SK-N-SH (cell line): ENCODE results near the gene MAP4K3. TPM values are rescaled to one million over a fixed set of nuclear protein-coding genes. Genes with fewer than 3 reads are reported as not detected.

ENCODE experiments used
- CTCF ChIA-PET: fragments of 300-600, 350-600 bp; formaldehyde crosslinking; extraction: SDS; loops from one replicate; lab custom pipeline; 2021; lab: Yijun Ruan, JAX
- POLR2A ChIA-PET: fragments of 350-600 bp; sonication (Branson Sonifier 250); formaldehyde crosslinking; extraction: SDS; loops from one replicate; lab custom pipeline; 2020; ENCODE audit warnings: antibody characterized with exemption, inconsistent platforms; lab: Yijun Ruan, JAX
- DNase-seq: peaks from one replicate; pipeline ENCODE4 v3.0.0; 2012
- H2AFZ ChIP-seq: fragments of 200-600 bp; sonication (generic); 2 replicates; pipeline ENCODE4 v1.8.1; 2016; ENCODE audit warnings: antibody characterized with exemption, mild to moderate bottlenecking, low read depth
- H3F3A ChIP-seq: fragments of 200-600 bp; sonication (generic); replicated peaks from 2 replicates; pipeline ENCODE3; 2016; ENCODE audit warnings: antibody characterized with exemption, mild to moderate bottlenecking; ENCODE audit not compliant: insufficient read depth
- H3K27ac ChIP-seq, 2 experiments: fragments of 200-500 bp in 1 of 2; fragments of 200-600 bp in 1 of 2; sonication (Bioruptor generic) in 1 of 2; sonication (generic), shearing (Covaris generic) in 1 of 2; 2 replicates each; pipeline versions ENCODE4 v1.5.1 to v1.6.1; 2014 to 2016; ENCODE audit warnings: low read depth in 2 of 2, inconsistent platforms in 1 of 2, low read length in 1 of 2, mild to moderate bottlenecking in 1 of 2, mixed read lengths in 1 of 2
- H3K27me3 ChIP-seq: fragments of 200-600 bp; sonication (generic), shearing (Covaris generic); 2 replicates; pipeline ENCODE4 v1.6.1; 2016; ENCODE audit warnings: mixed run types; ENCODE audit not compliant: insufficient read depth
- H3K36me3 ChIP-seq, 2 experiments: fragments of 200-500 bp in 1 of 2; fragments of 200-600 bp in 1 of 2; sonication (Bioruptor generic) in 1 of 2; sonication (generic) in 1 of 2; replicated peaks in 1 of 2; 2 replicates each; pipeline versions ENCODE3 to v1.5.1; 2014 to 2016; ENCODE audit warnings: low read length in 1 of 2, mild to moderate bottlenecking in 1 of 2; ENCODE audit not compliant: insufficient read depth in 2 of 2, control insufficient read depth in 1 of 2
- H3K4me1 ChIP-seq, 2 experiments: fragments of 200-500 bp in 1 of 2; fragments of 200-600 bp in 1 of 2; sonication (Bioruptor generic) in 1 of 2; sonication (generic), shearing (Covaris generic) in 1 of 2; 2 replicates each; pipeline versions ENCODE4 v1.5.1 to v1.6.1; 2014 to 2016; ENCODE audit warnings: low read depth in 1 of 2, low read length in 1 of 2, mixed run types in 1 of 2; ENCODE audit not compliant: insufficient read depth in 2 of 2, control insufficient read depth in 1 of 2
- H3K4me2 ChIP-seq: fragments of 200-600 bp; sonication (generic), shearing (Covaris generic); 2 replicates; pipeline ENCODE4 v1.6.1; 2017; ENCODE audit warnings: mixed run types
- H3K4me3 ChIP-seq, 2 experiments: fragments of 200-500 bp in 1 of 2; fragments of 200-600 bp in 1 of 2; sonication (Bioruptor generic) in 1 of 2; sonication (generic), shearing (Covaris generic) in 1 of 2; 2 replicates each; pipeline versions ENCODE4 v1.5.1 to v1.8.1; 2014 to 2016; ENCODE audit warnings: low read depth in 2 of 2, inconsistent platforms in 1 of 2, low read length in 1 of 2, mild to moderate bottlenecking in 1 of 2, mixed read lengths in 1 of 2, moderate library complexity in 1 of 2
- H3K79me2 ChIP-seq: fragments of 200-600 bp; sonication (generic); 2 replicates; pipeline ENCODE4 v1.8.1; 2017; ENCODE audit warnings: mild to moderate bottlenecking; ENCODE audit not compliant: insufficient read depth
- H3K9ac ChIP-seq: fragments of 200-600 bp; sonication (generic); 2 replicates; pipeline ENCODE4 v1.6.1; 2017; ENCODE audit warnings: mixed run types
- H3K9me2 ChIP-seq: fragments of 200-600 bp; sonication (generic); 2 replicates; pipeline ENCODE4 v1.6.1; 2017; ENCODE audit warnings: mixed run types
- H3K9me3 ChIP-seq: fragments of 200-600 bp; sonication (generic); 2 replicates; pipeline ENCODE4 v1.6.1; 2017; ENCODE audit warnings: mixed run types, mild to moderate bottlenecking, moderate library complexity
- H4K20me1 ChIP-seq: fragments of 200-600 bp; sonication (generic); 2 replicates; pipeline ENCODE4 v1.6.1; 2017; ENCODE audit warnings: mild to moderate bottlenecking, mixed run types; ENCODE audit not compliant: insufficient read depth
- EZH2phosphoT487 ChIP-seq: fragments of 200-600 bp; sonication (generic); IDR thresholded peaks from 2 replicates; pipeline ENCODE4 v1.6.1; 2017; ENCODE audit warnings: low read depth, mixed run types, mild to moderate bottlenecking, antibody characterized with exemption, moderate library complexity, borderline replicate concordance
- FOXM1 ChIP-seq: IDR thresholded peaks from 2 replicates; pipeline ENCODE4 v1.4.0; 2012; ENCODE audit warnings: low read depth, mild to moderate bottlenecking
- RFX5 ChIP-seq: IDR thresholded peaks from 2 replicates; pipeline ENCODE4 v1.6.1; 2012; ENCODE audit warnings: mild to moderate bottlenecking, improper control_type of control experiment, low read length
- RXRA ChIP-seq: IDR thresholded peaks from 2 replicates; pipeline ENCODE4 v1.4.0; 2012; ENCODE audit warnings: low read depth, mild to moderate bottlenecking, borderline replicate concordance
- SIN3A ChIP-seq: IDR thresholded peaks from 2 replicates; pipeline ENCODE4 v1.6.1; 2012; ENCODE audit warnings: low read depth, mild to moderate bottlenecking, low read length, moderate library complexity, borderline replicate concordance
- USF1 ChIP-seq: IDR thresholded peaks from 2 replicates; pipeline ENCODE4 v1.4.0; 2012; ENCODE audit warnings: low read depth, borderline replicate concordance
- YY1 ChIP-seq: IDR thresholded peaks from 2 replicates; pipeline ENCODE4 v1.4.0; 2012; ENCODE audit warnings: low read depth, mild to moderate bottlenecking
- WGBS: methylation state at CpG from one replicate; pipeline ENCODE4 v1.1.6; 2017; ENCODE audit warnings: low lambda C conversion rate; 5-methylcytosine and 5-hydroxymethylcytosine counted together
- polyA plus RNA-seq, 3 experiments: library from polyadenylated mRNA; depleted of rRNA; stranded (reverse); fragments of >200 nt; gene quantifications; 2 replicates each; pipeline ENCODE4 v1.2.3, GENCODE V29; 2012
- TF ChIP-seq, protein P1 (sequence below): IDR thresholded peaks from 2 replicates; pipeline ENCODE4 v1.6.1; 2012; ENCODE audit warnings: mild to moderate bottlenecking, low read depth, low read length, moderate library complexity
- TF ChIP-seq, protein P2 (sequence below): IDR thresholded peaks from 2 replicates; pipeline ENCODE4 v1.4.0; 2012; ENCODE audit warnings: low read depth

MAP4K3 gene
- polyA plus RNA-seq, 1 of the 3 experiments (the other 2 are of a cell fraction) = 8.8 TPM

DNA sequence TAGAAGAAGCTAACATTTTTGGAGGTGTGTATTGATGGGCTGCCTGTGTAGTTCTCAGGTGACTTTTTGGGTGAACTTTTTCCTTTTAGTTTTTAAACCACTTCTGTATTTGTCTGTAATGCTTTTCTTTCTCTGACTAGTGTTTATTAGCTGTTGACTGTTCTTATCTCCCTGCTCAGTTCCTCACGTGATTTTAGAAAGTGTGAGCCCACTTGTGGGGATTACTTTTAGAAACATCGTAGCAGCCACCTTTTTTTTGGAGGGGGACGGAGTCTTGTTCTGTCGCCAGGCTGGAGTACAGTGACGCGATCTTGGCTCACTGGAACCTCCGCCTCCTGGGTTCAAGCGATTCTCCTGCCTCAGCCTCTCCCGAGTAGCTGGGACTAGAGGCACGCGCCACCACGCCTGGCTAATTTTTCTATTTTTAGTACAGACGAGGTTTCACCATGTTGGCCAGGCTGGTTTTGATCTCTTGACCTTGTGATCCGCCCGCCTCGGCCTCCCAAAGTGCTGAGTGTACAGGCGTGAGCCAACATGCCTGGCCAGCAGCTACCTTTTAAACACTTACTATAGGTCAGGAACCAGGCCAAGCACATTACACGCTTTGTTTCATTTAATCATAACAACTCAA lies 184.1 kb downstream of the MAP4K3 start (continued):
- TF ChIP-seq SIN3A = no peak
- TF ChIP-seq RXRA = no peak
- TF ChIP-seq FOXM1 = no peak
- TF ChIP-seq RFX5 = no peak

- Histone ChIP-seq H3K9me2 (no peaks in the 10 kb centered on the region), H3K79me2 (no peaks in the 10 kb centered on the region), H2AFZ (no peak overlapping the region), H3F3A (peaks cover 9% of the 10 kb centered on the region), H3K9me3 (no peaks in the 10 kb centered on the region), H3K27ac (no peak overlapping the region), H3K9ac (no peak overlapping the region), H3K36me3 (peaks cover 31 to 43% of the 10 kb centered on the region in 2 experiments), H3K4me3 (no peak overlapping the region), H4K20me1 (no peaks in the 10 kb centered on the region), H3K4me1 (peaks cover 0 to 7% of the 10 kb centered on the region in 2 experiments; a peak in 2 of 4 replicates), H3K27me3 (no peaks in the 10 kb centered on the region), H3K4me2 (no peak overlapping the region)
- no peak for DNase-seq
- ChIA-PET POLR2A (no interaction called here), CTCF (interaction anchor here (1.2 kb wide), 1 partner anchor 18 kb away, joined by 3 read pairs; no protein-coding TSS in a partner anchor)
- 79% methylated on average over 6 of the region's 6 CpGs for WGBS
- TF ChIP-seq, protein P1, sequence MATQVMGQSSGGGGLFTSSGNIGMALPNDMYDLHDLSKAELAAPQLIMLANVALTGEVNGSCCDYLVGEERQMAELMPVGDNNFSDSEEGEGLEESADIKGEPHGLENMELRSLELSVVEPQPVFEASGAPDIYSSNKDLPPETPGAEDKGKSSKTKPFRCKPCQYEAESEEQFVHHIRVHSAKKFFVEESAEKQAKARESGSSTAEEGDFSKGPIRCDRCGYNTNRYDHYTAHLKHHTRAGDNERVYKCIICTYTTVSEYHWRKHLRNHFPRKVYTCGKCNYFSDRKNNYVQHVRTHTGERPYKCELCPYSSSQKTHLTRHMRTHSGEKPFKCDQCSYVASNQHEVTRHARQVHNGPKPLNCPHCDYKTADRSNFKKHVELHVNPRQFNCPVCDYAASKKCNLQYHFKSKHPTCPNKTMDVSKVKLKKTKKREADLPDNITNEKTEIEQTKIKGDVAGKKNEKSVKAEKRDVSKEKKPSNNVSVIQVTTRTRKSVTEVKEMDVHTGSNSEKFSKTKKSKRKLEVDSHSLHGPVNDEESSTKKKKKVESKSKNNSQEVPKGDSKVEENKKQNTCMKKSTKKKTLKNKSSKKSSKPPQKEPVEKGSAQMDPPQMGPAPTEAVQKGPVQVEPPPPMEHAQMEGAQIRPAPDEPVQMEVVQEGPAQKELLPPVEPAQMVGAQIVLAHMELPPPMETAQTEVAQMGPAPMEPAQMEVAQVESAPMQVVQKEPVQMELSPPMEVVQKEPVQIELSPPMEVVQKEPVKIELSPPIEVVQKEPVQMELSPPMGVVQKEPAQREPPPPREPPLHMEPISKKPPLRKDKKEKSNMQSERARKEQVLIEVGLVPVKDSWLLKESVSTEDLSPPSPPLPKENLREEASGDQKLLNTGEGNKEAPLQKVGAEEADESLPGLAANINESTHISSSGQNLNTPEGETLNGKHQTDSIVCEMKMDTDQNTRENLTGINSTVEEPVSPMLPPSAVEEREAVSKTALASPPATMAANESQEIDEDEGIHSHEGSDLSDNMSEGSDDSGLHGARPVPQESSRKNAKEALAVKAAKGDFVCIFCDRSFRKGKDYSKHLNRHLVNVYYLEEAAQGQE = no peak
- TF ChIP-seq USF1 (no peak), YY1 (no peak), EZH2phosphoT487 (no peak)
- TF ChIP-seq, protein P2, sequence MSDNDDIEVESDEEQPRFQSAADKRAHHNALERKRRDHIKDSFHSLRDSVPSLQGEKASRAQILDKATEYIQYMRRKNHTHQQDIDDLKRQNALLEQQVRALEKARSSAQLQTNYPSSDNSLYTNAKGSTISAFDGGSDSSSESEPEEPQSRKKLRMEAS = no peak
These were observed 189.5 kb downstream of the MAP4K3 start for GRCh38 chr2:39247512-39248043.
